KMS-11 (cell line): Measurements from ENCODE around the gene AMER2.

Source experiments
- H2AFZ ChIP-seq: fragments of 200-600 bp; sonication (generic); 2 replicates; pipeline ENCODE4 v1.6.1; 2016; ENCODE audit warnings: antibody characterized with exemption, mixed run types, low read depth
- H3K27ac ChIP-seq: fragments of 200-600 bp; sonication (generic); 2 replicates; pipeline ENCODE4 v1.6.1; 2016; ENCODE audit warnings: mild to moderate bottlenecking, mixed run types
- H3K27me3 ChIP-seq: fragments of 200-600 bp; sonication (generic); 2 replicates; pipeline ENCODE4 v1.6.1; 2017; ENCODE audit warnings: mild to moderate bottlenecking, low read depth, mixed run types, moderate library complexity; ENCODE audit not compliant: insufficient read depth
- H3K36me3 ChIP-seq: fragments of 200-600 bp; sonication (generic); 2 replicates; pipeline ENCODE4 v1.6.1; 2017; ENCODE audit warnings: mild to moderate bottlenecking, mixed run types; ENCODE audit not compliant: insufficient read depth
- H3K4me1 ChIP-seq: fragments of 200-600 bp; sonication (generic); 2 replicates; pipeline ENCODE4 v1.6.1; 2016; ENCODE audit warnings: mild to moderate bottlenecking, low read depth, mixed run types; ENCODE audit not compliant: poor library complexity, severe bottlenecking
- H3K4me2 ChIP-seq: fragments of 200-600 bp; sonication (generic); 2 replicates; pipeline ENCODE4 v1.7.0; 2016; ENCODE audit warnings: mild to moderate bottlenecking, mixed run types
- H3K4me3 ChIP-seq: fragments of 200-600 bp; sonication (generic); IDR thresholded peaks from 2 replicates; pipeline ENCODE4 v1.6.1; 2017; ENCODE audit warnings: low read depth, low read length, mixed read lengths; ENCODE audit not compliant: insufficient read depth
- H3K79me2 ChIP-seq: fragments of 200-600 bp; sonication (generic); 2 replicates; pipeline ENCODE4 v1.6.1; 2016; ENCODE audit warnings: low read depth, mixed run types; ENCODE audit not compliant: insufficient read depth
- H3K9ac ChIP-seq: fragments of 200-600 bp; sonication (generic); 2 replicates; pipeline ENCODE4 v1.6.1; 2016; ENCODE audit warnings: mild to moderate bottlenecking, mixed run types
- H4K20me1 ChIP-seq: fragments of 200-600 bp; sonication (generic); 2 replicates; pipeline ENCODE4 v1.6.1; 2016; ENCODE audit warnings: mild to moderate bottlenecking, mixed run types; ENCODE audit not compliant: insufficient read depth
- CTCF ChIP-seq: fragments of 200-600 bp; sonication (generic); conservative IDR thresholded peaks from 2 replicates; pipeline ENCODE4 v1.6.1; 2017; ENCODE audit warnings: low read depth, mild to moderate bottlenecking, antibody characterized with exemption, low read length, moderate library complexity, mixed read lengths

The AMER2 gene

DNA sequence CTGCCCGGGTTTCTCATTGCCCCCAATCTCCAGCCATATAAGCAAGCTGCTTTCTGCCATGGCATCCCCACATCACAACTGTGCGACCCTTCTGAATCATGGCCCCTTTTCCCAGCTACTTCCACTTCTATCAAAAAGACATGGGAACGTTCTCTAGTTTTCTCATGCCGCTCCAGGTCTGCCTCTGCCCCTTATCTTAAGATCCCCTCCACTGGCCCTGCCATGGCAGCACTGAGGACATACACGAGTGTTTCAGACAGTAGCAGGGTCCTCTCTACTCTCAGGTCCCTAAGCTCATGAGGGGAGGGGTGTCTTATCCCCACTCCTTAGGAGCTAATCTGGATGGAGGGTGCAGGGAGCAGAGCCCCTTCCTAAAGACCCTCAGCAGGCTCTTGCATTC, 5.5 kb upstream of the AMER2 start:
- H3K4me3 ChIP-seq: no peak overlapping the region
- no peak overlapping the region for H3K4me2 ChIP-seq
- H2AFZ ChIP-seq: no peak overlapping the region
- peaks cover 36% of the 10 kb centered on the region for H3K4me1 ChIP-seq
- H3K36me3 ChIP-seq: no peaks in the 10 kb centered on the region
- no peak for TF ChIP-seq CTCF
- no peak overlapping the region for H3K9ac ChIP-seq
- no peaks in the 10 kb centered on the region for H4K20me1 ChIP-seq
- no peaks in the 10 kb centered on the region for H3K27me3 ChIP-seq
- no peak overlapping the region for H3K27ac ChIP-seq
- no peaks in the 10 kb centered on the region for H3K79me2 ChIP-seq

GRCh38 chr13:25177012-25177411, 4.9 kb upstream of the AMER2 start:
- H3K27me3 ChIP-seq: no peaks in the 10 kb centered on the region
- H2AFZ ChIP-seq: no peak overlapping the region
- no peak overlapping the region for H3K4me3 ChIP-seq
- H3K9ac ChIP-seq: no peak overlapping the region
- H3K36me3 ChIP-seq: no peaks in the 10 kb centered on the region
- peaks cover 31% of the 10 kb centered on the region for H3K4me1 ChIP-seq
- no peaks in the 10 kb centered on the region for H4K20me1 ChIP-seq
- TF ChIP-seq CTCF: no peak
- H3K79me2 ChIP-seq: no peaks in the 10 kb centered on the region
- no peak overlapping the region for H3K27ac ChIP-seq
- no peak overlapping the region for H3K4me2 ChIP-seq

- Histone ChIP-seq H3K4me3 (no peak overlapping the region), H3K4me1 (peaks cover 15% of the 10 kb centered on the region), H3K4me2 (no peak overlapping the region), H3K27ac (no peak overlapping the region), H2AFZ (no peak overlapping the region), H3K36me3 (no peaks in the 10 kb centered on the region), H3K27me3 (no peaks in the 10 kb centered on the region), H4K20me1 (no peaks in the 10 kb centered on the region), H3K79me2 (no peaks in the 10 kb centered on the region), H3K9ac (no peak overlapping the region)
- no peak for TF ChIP-seq CTCF
Observed at GRCh38 chr13:25175431-25175830, 3.3 kb upstream of the AMER2 start.

DNA sequence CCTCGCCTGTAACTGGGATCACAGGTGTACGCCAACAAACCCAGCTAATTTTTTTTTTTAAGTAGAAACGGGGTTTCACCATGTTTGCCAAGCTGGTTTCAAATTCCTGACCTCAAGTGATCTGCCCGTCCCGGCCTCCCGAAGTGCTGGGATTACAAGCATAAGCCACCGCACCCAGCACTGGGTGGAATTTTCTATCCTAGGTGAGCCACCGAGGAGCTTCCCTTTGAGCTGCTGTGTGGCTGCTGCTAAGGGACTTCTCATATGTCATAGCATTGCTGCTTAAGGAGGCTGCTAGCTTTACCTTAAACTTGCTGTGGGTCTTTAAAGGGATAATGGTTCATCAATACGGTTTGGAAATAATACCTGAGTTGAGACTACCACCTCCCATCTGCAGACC, 2.9 kb upstream of the AMER2 start:
- Histone ChIP-seq H3K27ac (no peak overlapping the region), H3K9ac (no peak overlapping the region), H3K79me2 (no peaks in the 10 kb centered on the region), H3K27me3 (no peaks in the 10 kb centered on the region), H3K4me3 (no peak overlapping the region), H3K4me2 (no peak overlapping the region), H3K36me3 (no peaks in the 10 kb centered on the region), H3K4me1 (peaks cover 11% of the 10 kb centered on the region), H4K20me1 (no peaks in the 10 kb centered on the region), H2AFZ (no peak overlapping the region)
- no peak for TF ChIP-seq CTCF

DNA sequence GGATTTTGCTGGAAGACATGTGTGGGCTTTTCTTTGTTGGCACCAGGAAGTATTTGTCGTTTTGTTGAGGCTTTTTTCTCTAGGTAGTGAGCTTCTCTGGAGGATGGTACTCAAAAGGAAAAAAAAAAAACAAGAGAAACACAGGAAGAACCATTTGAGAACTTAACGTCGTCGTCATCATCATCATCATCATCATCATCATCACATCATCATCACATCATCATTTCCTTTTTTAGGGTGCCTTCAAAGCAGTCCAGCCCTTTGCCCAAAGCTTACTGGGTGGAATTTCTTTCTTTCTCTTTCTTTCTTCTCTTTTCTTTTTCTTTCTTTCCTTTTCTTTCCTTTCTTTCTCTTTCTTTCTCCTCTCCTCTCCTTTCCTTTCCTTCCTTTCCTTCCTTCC, 2.2 kb upstream of the AMER2 start:
- Histone ChIP-seq H3K27me3 (no peaks in the 10 kb centered on the region), H4K20me1 (no peaks in the 10 kb centered on the region), H3K36me3 (no peaks in the 10 kb centered on the region), H3K4me1 (peaks cover 4% of the 10 kb centered on the region), H2AFZ (no peak overlapping the region), H3K4me2 (no peak overlapping the region), H3K79me2 (no peaks in the 10 kb centered on the region), H3K4me3 (no peak overlapping the region), H3K27ac (no peak overlapping the region), H3K9ac (no peak overlapping the region)
- TF ChIP-seq CTCF: no peak
